PC-9 (cell line): ENCODE results near the gene ATP6V0B.

Source experiments
- CTCF ChIP-seq: fragments of 200-600 bp; sonication (generic); conservative IDR thresholded peaks from 2 replicates; pipeline ENCODE4 v1.6.1; 2017; ENCODE audit warnings: mixed run types, antibody characterized with exemption, mild to moderate bottlenecking, moderate library complexity
- EZH2 ChIP-seq: fragments of 200-600 bp; sonication (generic); IDR thresholded peaks from 2 replicates; pipeline ENCODE4 v1.8.0; 2017; ENCODE audit warnings: antibody characterized with exemption, low read depth

GRCh38 chr1:43973981-43974442 lies 748 bp upstream of the ATP6V0B start:
- TF ChIP-seq CTCF (no peak), EZH2 (no peak)
